SH-SY5Y (cell line): ENCODE results near the gene PCDHGA10.

Experiments
- GATA2 ChIP-seq: IDR thresholded peaks from 2 replicates; pipeline ENCODE4 v1.6.1; 2011; ENCODE audit warnings: mild to moderate bottlenecking, low read depth, low read length
- GATA3 ChIP-seq: IDR thresholded peaks from 2 replicates; pipeline ENCODE4 v1.6.1; 2011; ENCODE audit warnings: low read depth, mild to moderate bottlenecking, low read length, moderate library complexity

- TF ChIP-seq GATA2 (no peak), GATA3 (no peak)
Measured at GRCh38 chr5:141413540-141414069, 818 bp downstream of the PCDHGA10 start.
